HEK293 (cell line): Measurements from ENCODE around the gene MYO15B.

Experiments used
- CTCF ChIA-PET: fragments of 350-600 bp; formaldehyde crosslinking; extraction: SDS; loops from one replicate; lab custom pipeline; 2021; ENCODE audit warnings: antibody characterized with exemption; lab: Yijun Ruan, JAX
- POLR2A ChIA-PET: fragments of 300-600 bp; formaldehyde crosslinking; extraction: SDS; loops from one replicate; lab custom pipeline; 2020; ENCODE audit warnings: antibody characterized with exemption, inconsistent platforms; lab: Yijun Ruan, JAX
- H3K27ac ChIP-seq: fragments of 200-500 bp; sonication (Bioruptor generic); 2 replicates; pipeline ENCODE4 v1.5.1; 2014; ENCODE audit warnings: low read depth, low read length, control low read depth, inconsistent platforms; ENCODE audit errors: extremely low read depth
- H3K36me3 ChIP-seq, 2 experiments: fragments of 200-500 bp in 1 of 2; sonication (Bioruptor generic) in 1 of 2; 1 replicate in 1 of 2; 2 replicates in 1 of 2; pipeline ENCODE4 v1.5.1; 2014 to 2017; ENCODE audit warnings: inconsistent platforms in 2 of 2, low read length in 2 of 2; ENCODE audit not compliant: control insufficient read depth in 2 of 2, insufficient read depth in 1 of 2
- H3K4me1 ChIP-seq: fragments of 200-500 bp; sonication (Bioruptor generic); 2 replicates; pipeline ENCODE4 v1.5.1; 2014; ENCODE audit warnings: mild to moderate bottlenecking, low read length, inconsistent platforms; ENCODE audit not compliant: control insufficient read depth, insufficient read depth
- H3K4me3 ChIP-seq: 2 replicates; pipeline ENCODE4 v1.5.1; 2011; ENCODE audit warnings: low read depth, mild to moderate bottlenecking, control low read depth, low read length, moderate library complexity
- H3K9me3 ChIP-seq: fragments of 200-500 bp; sonication (Bioruptor generic); 2 replicates; pipeline ENCODE4 v1.5.1; 2014; ENCODE audit warnings: low read depth, low read length, inconsistent platforms; ENCODE audit not compliant: control insufficient read depth, insufficient read depth
- KLF8 ChIP-seq: fragments of 450-650 bp; formaldehyde crosslinking; IDR thresholded peaks from 2 replicates; pipeline ENCODE4 v1.5.1; 2016; ENCODE audit warnings: missing biosample characterization, missing genetic modification characterization
- MZF1 ChIP-seq: fragments of 450-650 bp; formaldehyde crosslinking; IDR thresholded peaks from 2 replicates; pipeline ENCODE4 v1.5.1; 2017; ENCODE audit warnings: missing biosample characterization, missing genetic modification characterization, borderline replicate concordance
- OVOL3 ChIP-seq: fragments of 450-650 bp; formaldehyde crosslinking; IDR thresholded peaks from 2 replicates; pipeline ENCODE4 v1.5.1; 2016; ENCODE audit warnings: missing biosample characterization, missing genetic modification characterization
- ZIC2 ChIP-seq: fragments of 450-650 bp; formaldehyde crosslinking; IDR thresholded peaks from 2 replicates; pipeline ENCODE4 v1.5.1; 2016; ENCODE audit warnings: missing biosample characterization, missing genetic modification characterization
- ZNF10 ChIP-seq: fragments of 450-650 bp; formaldehyde crosslinking; IDR thresholded peaks from 2 replicates; pipeline ENCODE4 v1.5.1; 2017; ENCODE audit warnings: missing biosample characterization, missing genetic modification characterization
- ZNF121 ChIP-seq: fragments of 450-650 bp; formaldehyde crosslinking; IDR thresholded peaks from 2 replicates; pipeline ENCODE4 v1.5.1; 2016; ENCODE audit warnings: missing biosample characterization, missing genetic modification characterization
- ZNF155 ChIP-seq: fragments of 450-650 bp; formaldehyde crosslinking; IDR thresholded peaks from 2 replicates; pipeline ENCODE4 v1.5.1; 2016; ENCODE audit warnings: missing biosample characterization, missing genetic modification characterization
- ZNF518A ChIP-seq: fragments of 450-650 bp; formaldehyde crosslinking; conservative IDR thresholded peaks from 2 replicates; pipeline ENCODE4 v1.5.1; 2016; ENCODE audit warnings: low read depth, missing biosample characterization, missing genetic modification characterization
- ZNF529 ChIP-seq: fragments of 450-650 bp; formaldehyde crosslinking; IDR thresholded peaks from 2 replicates; pipeline ENCODE4 v1.5.1; 2017; ENCODE audit warnings: missing genetic modification characterization, missing biosample characterization; ENCODE audit not compliant: insufficient replicate concordance
- ZNF624 ChIP-seq: fragments of 450-650 bp; formaldehyde crosslinking; IDR thresholded peaks from 2 replicates; pipeline ENCODE4 v1.5.1; 2017; ENCODE audit warnings: missing biosample characterization, missing genetic modification characterization
- ZNF626 ChIP-seq: fragments of 450-650 bp; sonication (Bioruptor Pico); formaldehyde crosslinking; IDR thresholded peaks from 2 replicates; pipeline ENCODE4 v1.5.1; 2018; ENCODE audit warnings: missing biosample characterization, missing genetic modification characterization, inconsistent platforms
- ZNF701 ChIP-seq: fragments of 450-650 bp; formaldehyde crosslinking; IDR thresholded peaks from 2 replicates; pipeline ENCODE4 v1.5.1; 2016; ENCODE audit warnings: missing biosample characterization, missing genetic modification characterization
- ZNF777 ChIP-seq: fragments of 450-650 bp; formaldehyde crosslinking; IDR thresholded peaks from 2 replicates; pipeline ENCODE4 v1.5.1; 2017; ENCODE audit warnings: missing biosample characterization, missing genetic modification characterization, borderline replicate concordance
- TF ChIP-seq, protein P1 (sequence below): fragments of 450-650 bp; formaldehyde crosslinking; IDR thresholded peaks from 2 replicates; pipeline ENCODE4 v1.5.1; 2016; ENCODE audit warnings: missing biosample characterization, missing genetic modification characterization
- TF ChIP-seq, protein P2 (sequence below): fragments of 450-650 bp; IDR thresholded peaks from 2 replicates; pipeline ENCODE4 v1.5.1; 2018; ENCODE audit warnings: missing biosample characterization, mild to moderate bottlenecking, missing genetic modification characterization
- TF ChIP-seq, protein P3 (sequence below): fragments of 450-650 bp; IDR thresholded peaks from 2 replicates; pipeline ENCODE4 v1.5.1; 2018; ENCODE audit warnings: missing biosample characterization, missing genetic modification characterization

The MYO15B gene

DNA sequence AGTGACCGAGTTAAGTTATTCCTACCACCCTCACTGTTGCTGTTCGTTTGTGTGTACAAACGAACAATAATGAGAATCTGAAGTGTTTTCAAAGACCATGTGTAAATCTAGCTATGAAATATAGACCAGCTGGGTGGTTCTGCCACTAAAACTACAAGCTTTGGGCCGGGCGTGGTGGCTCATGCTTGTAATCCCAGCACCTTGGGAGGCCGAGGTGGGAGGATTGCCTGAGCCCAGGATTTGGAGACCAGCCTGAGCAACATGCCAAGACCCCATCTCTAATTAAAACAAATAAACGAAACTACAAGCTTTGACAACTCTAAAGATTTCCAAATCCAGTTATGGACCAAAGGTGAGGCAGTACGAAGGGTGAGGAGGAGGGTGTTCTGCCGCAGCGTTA, 78.4 kb downstream of the MYO15B start:
- Histone ChIP-seq H3K4me3 (peak overlapping the region; percentile 95), H3K27ac (no peak overlapping the region)
- no peak for TF ChIP-seq ZNF10 (tag by site-specific recombination)
- TF ChIP-seq, protein P1, sequence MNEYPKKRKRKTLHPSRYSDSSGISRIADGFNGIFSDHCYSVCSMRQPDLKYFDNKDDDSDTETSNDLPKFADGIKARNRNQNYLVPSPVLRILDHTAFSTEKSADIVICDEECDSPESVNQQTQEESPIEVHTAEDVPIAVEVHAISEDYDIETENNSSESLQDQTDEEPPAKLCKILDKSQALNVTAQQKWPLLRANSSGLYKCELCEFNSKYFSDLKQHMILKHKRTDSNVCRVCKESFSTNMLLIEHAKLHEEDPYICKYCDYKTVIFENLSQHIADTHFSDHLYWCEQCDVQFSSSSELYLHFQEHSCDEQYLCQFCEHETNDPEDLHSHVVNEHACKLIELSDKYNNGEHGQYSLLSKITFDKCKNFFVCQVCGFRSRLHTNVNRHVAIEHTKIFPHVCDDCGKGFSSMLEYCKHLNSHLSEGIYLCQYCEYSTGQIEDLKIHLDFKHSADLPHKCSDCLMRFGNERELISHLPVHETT (tag by site-specific recombination): no peak
- TF ChIP-seq ZNF518A (tag by site-specific recombination): no peak
- TF ChIP-seq ZNF777: no peak
- TF ChIP-seq, all 188 proteins: peak for 0
- H3K36me3 ChIP-seq: peaks cover 58 to 65% of the 10 kb centered on the region in 2 experiments
- ChIA-PET POLR2A (interaction anchor here (1.3 to 3.3 kb wide), 3 partner anchors 32 to 114 kb away, joined by 3 to 11 read pairs (median 8); partner anchors contain the start of gene SMIM5), CTCF (interaction anchor here (0.6 to 4.6 kb wide), 9 partner anchors 10 to 891 kb away, joined by 3 to 48 read pairs (median 4); partner anchors contain the start of gene SMIM5)
- H3K4me1 ChIP-seq: peaks cover 10% of the 10 kb centered on the region; the same call in 1 of the 2 replicates
- H3K9me3 ChIP-seq: no peaks in the 10 kb centered on the region

DNA sequence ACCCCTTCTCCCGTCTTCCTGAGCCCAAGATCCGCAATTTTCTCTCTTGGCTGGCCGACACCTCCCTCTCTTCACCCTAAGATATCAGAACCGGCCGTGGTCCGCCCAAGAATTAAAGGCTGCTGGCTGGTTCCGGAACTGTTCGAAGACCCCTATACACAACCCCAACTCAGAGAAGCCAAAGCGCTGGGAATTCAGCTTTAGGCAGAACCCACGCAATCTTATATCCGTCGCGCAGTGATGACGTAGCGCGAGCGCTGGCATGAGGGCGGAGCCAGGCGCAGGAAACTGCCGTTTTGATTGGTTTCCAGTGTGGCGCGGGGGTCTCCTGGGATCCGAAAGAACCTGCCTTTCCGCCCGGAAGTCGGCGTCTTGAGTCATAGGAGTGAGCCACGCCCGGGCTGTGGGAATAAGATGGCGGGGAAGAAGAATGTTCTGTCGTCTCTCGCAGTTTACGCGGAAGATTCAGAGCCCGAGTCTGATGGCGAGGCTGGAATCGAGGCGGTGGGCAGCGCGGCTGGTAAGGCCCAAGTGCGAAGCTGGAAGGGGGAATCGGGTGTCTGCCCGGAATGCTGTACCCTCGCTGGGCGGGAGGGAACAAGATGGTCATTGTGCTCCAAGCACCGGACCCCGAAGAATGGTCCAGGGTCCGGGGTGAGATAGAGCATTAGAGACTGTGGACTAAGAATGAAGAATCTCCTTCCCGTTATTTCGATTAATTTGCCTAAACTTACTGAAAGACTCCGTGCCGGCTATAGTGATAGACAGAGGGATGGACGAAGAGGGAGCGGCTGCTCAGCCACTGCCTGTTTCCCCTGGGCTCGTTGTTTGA, 79.6 kb downstream of the MYO15B start, which contains the start of the genes RECQL5 and SAP30BP:
Gene RECQL5 (minus strand): TSS at position 196 of the 832 bp plus-strand sequence. CDS start 597 bp downstream, outside the sequence.
Gene SAP30BP (plus strand): TSS at position 380 of the 832 bp plus-strand sequence. CDS start 35 bp downstream, at position 415.
- Histone ChIP-seq H3K4me3 (peak within 1 kb of the TSS; percentile 95), H3K36me3 (peaks cover 49 to 65% of the 10 kb centered on the region in 2 experiments), H3K4me1 (peaks cover 10% of the 10 kb centered on the region; the same call in 1 of the 2 replicates), H3K27ac (0 out of 2 replicates have a peak within 1 kb of the TSS, but pooled peaks have one; percentile 42), H3K9me3 (no peaks in the 10 kb centered on the region)
- CTCF ChIA-PET: interaction anchor here (0.7 to 4.6 kb wide), 7 partner anchors 15 to 179 kb away, joined by 3 to 48 read pairs (median 4); partner anchors contain the start of gene SMIM5
- POLR2A ChIA-PET: interaction anchor here (0.5 to 3.3 kb wide), 10 partner anchors 9 to 941 kb away, joined by 3 to 11 read pairs (median 5); partner anchors contain the start of genes GRB2 and SMIM5
- TF ChIP-seq ZNF518A (tag by site-specific recombination) (peak; percentile 79), OVOL3 (tag by site-specific recombination) (no peak), ZNF701 (tag by site-specific recombination) (no peak), ZNF529 (tag by site-specific recombination) (no peak), ZNF626 (no peak), ZNF121 (tag by site-specific recombination) (no peak), KLF8 (tag by site-specific recombination) (peak; percentile 86; the same call in 1 of the 2 replicates), ZNF624 (no peak), ZNF155 (tag by site-specific recombination) (no peak), MZF1 (tag by site-specific recombination) (no peak), ZIC2 (tag by site-specific recombination) (no peak), ZNF10 (tag by site-specific recombination) (no peak)
- TF ChIP-seq, protein P2, sequence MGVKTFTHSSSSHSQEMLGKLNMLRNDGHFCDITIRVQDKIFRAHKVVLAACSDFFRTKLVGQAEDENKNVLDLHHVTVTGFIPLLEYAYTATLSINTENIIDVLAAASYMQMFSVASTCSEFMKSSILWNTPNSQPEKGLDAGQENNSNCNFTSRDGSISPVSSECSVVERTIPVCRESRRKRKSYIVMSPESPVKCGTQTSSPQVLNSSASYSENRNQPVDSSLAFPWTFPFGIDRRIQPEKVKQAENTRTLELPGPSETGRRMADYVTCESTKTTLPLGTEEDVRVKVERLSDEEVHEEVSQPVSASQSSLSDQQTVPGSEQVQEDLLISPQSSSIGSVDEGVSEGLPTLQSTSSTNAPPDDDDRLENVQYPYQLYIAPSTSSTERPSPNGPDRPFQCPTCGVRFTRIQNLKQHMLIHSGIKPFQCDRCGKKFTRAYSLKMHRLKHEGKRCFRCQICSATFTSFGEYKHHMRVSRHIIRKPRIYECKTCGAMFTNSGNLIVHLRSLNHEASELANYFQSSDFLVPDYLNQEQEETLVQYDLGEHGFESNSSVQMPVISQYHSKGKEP (tag by site-specific recombination): no peak
- TF ChIP-seq, protein P3, sequence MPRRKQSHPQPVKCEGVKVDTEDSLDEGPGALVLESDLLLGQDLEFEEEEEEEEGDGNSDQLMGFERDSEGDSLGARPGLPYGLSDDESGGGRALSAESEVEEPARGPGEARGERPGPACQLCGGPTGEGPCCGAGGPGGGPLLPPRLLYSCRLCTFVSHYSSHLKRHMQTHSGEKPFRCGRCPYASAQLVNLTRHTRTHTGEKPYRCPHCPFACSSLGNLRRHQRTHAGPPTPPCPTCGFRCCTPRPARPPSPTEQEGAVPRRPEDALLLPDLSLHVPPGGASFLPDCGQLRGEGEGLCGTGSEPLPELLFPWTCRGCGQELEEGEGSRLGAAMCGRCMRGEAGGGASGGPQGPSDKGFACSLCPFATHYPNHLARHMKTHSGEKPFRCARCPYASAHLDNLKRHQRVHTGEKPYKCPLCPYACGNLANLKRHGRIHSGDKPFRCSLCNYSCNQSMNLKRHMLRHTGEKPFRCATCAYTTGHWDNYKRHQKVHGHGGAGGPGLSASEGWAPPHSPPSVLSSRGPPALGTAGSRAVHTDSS (tag by site-specific recombination): no peak
